Astrocyte of the hippocampus (primary cell): ENCODE measurements around the gene KATNB1.

Experiments
- DNase-seq: peaks from one replicate; pipeline ENCODE4 v3.0.0; 2011; ENCODE audit warnings: low read depth, low spot score

Gene KATNB1

GRCh38 chr16:57756424-57757325 is 21.1 kb downstream of the KATNB1 start:
- no peak for DNase-seq

DNA sequence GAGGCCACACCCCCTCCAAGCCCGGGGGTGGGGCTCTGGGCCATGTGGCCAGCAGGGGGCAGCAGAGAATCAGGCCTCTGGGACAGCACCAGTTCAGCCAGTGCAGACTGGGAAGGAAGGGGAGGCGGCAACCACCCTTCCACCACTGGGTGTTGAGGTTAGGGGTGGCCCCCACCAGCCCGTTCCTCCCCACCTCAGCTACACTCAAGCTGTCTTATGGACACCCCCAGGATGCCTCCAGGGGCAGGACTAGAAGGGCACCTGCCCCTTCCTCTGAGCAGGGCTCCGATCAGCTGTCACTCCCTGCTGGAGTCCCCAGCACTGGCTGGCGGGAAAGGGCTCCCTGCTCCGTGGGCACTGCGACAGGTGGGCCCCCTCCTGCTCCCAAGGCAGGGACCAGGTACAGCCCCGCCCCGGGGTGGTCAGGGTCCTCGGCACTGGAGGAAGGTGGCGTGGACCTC is 21.8 kb downstream of the KATNB1 start:
- peak; percentile 91 for DNase-seq

DNA sequence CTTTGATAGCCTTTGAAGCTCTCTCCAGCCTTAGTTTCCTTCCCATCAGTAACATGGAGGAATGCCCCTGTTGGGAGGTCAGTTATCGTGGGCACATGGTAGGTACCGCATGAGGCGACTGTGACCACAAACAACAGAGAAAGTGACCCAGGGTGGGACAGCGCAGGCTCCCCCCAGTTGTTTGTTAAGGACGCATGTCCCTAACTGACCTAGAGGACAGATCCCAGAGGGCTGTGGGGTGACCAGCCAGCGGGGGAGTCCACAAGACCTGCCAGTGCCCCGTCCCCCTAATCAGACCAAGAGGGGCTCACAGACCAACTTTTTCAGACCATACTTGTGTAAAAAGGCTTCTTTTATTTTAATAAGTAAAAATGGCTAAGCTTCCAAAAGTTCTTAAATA is 22.3 kb downstream of the KATNB1 start:
- DNase-seq: no peak

DNA sequence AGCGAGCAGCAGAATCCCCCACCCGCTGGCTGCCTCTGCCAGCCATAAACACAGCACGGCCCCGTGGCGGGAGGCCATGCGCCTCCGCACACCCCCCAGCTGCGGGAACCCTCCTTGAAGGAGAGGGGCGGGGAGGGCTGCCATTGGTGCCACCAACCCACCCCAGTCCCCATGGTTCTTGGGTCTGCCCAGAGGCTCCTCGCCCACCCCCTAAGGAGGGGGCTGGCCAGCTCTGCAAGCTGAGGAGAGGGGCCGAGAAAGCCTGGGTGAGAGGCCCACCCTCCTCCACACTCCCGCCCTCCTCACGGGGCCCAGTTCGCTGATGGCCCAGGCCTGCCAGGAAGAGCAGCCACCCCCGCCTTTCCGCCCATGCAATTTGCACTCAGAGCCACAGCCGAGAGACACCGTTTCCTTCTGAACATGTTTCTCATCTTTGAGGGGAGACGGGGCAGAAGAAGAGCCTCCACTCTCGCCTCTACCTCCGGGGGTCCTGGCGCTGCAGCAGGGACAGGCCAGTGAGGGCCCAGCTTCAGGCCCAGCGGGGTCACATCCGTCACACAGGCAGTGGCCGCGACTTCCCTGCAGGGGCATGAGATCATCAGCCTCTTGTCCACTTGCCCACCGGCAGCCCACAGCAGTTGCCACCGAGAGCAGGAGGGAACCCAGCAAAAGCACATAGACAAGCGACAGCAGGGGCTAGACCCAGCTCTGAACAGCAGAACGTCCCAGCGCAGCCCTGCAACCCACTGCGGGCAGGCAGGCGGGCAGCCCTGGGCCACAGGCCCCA is 23.0 kb downstream of the KATNB1 start:
- DNase-seq: no peak

GRCh38 chr16:57759131-57759530 is 23.6 kb downstream of the KATNB1 start:
- no peak for DNase-seq

DNA sequence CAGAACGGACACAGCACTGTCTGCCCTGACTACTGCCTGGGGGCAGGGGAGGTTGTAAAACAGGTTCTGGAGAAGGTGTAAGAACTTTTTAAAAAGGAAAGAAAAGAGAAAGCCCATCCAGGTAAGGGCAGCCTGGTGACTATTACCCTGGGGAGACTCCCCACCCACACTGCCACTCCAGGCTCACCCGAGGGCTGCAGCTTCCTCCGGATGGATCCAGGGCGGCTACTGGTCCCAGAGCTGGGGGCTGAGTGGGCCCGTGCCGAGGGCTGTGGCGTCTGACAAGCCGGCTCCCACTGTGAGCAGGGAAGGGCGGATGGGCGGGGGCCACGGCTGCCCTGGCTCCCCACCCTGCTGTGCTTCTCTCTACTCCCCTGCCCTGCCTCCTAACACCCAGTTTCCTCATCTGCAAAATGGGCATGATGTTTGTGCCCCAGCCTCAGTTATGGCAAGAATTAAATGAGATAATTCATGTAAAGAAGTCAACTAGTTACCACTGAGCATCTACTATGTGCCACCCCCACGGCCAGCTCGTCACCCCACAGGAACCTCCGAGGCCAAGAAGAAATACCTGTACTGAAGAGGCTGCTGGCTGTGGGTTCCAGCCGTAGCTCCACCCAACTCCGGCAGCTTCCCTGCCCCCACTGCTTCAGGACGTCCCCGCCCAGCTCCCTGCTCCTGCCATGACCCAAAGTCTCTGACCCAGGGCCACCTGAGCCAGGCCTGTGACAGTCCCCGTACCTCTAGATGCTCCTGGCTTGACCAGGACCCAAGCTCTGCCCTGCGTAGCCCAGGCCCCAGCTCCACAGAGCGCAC is 24.2 kb downstream of the KATNB1 start:
- DNase-seq: no peak

DNA sequence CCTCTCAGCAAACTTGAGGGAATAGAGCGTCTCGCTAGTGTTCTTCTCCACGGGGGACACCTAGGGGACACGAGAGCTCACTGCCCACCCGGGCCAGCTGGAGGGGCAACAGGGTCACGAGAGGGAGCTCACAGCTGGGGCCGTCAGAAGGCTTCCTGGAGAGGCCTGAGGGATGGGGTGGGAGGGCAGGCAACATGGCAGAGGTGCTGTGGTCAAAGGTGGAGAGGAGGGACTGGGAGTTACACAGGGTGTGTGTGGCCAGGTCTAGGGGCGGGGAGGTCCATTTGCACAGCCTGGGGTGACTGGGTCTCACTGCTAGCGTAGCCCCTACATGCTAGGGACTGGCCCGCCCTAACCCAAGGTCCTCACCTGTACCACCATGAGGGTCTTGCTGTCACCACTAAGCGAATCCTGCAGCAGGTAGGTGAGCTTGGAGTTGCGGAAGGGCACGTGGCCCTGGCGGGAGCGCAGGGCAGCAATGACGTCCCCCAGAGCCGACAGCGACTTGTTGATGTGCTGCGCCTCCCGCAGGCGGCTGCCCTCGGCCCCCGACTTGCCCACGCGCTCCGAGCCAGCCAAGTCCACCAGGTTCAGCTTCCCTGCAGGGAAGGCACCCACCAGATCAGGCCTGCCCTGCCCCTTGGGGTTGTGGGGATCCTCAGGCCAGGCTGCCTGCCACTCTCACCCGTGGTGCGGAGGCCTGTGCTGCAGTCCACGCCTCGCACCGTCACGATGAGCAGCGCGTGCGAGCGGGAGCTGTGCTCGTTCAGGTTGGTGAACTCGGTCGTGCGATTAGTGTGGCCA is 25.0 kb downstream of the KATNB1 start:
- no peak for DNase-seq

DNA sequence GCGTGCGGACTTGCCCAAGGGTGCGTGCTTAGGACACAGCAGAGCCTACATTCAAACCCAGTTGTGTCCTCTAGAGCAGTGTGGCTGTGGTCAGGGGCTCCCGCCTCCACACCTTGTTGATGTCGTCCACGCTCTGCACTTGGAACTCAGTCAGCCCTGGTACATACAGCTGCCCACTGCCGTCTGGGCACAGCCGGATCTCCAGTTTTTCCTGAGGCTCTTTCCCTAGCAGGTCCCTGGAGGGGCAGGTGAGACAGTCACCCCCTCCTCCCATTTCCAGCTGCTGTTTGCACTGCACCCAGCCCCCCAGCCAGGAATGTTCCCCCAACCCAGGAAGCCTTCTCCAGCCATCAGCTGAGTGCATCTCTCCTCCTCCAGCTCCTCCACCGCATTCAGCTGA is 25.7 kb downstream of the KATNB1 start:
- DNase-seq: no peak

DNA sequence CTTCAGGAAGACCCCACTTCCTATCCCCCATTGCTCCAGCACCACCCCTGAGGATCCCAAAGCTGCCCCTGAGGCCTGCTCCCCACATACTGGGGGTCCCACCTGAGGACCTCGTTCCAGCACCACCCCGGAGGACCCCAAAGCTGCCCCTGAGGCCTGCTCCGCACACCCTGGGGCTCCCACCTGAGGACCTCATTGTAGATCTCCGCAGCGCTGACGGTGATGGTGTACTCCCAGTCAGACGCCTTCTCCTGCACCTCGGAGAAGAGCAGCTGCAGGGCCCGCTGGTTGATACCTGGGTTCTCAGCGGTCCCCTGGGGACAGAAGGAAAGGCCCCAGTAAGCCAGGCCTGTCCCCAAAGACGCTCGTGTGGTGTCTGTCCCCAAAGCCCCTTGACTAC is 26.4 kb downstream of the KATNB1 start:
- DNase-seq: no peak

DNA sequence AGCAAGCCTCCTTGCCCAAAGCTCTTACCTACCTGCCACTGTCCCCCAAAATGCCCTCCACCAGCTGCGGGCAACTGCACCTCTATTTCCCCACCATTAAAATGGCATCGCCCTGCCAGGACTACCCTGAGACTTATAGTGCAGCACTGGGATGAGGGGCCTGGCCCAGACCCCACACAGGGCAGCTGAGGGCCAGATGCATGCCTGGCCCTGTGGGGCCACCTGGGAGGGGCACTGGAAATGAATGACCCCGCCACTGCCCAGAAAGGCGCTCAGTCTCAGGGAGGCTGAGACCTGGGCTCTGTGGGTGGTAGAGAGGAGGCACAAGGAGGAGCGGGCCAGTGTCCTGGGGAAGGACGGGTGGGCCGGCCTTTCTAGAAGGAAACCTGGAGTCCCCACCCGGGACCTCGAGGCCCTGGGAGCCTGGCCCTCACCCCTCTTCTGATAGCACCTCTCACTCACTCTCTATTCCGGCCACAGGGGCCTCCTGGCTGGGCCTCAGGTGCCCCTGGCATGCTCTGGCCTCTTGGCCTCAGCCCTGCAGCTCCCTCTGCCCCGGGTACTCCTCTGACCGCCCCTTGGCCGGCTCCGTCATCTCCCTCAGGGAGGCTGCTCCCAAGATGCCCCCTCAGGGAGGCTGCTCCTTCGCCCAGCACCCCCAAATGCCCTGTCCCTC is 26.9 kb downstream of the KATNB1 start:
- no peak for DNase-seq

DNA sequence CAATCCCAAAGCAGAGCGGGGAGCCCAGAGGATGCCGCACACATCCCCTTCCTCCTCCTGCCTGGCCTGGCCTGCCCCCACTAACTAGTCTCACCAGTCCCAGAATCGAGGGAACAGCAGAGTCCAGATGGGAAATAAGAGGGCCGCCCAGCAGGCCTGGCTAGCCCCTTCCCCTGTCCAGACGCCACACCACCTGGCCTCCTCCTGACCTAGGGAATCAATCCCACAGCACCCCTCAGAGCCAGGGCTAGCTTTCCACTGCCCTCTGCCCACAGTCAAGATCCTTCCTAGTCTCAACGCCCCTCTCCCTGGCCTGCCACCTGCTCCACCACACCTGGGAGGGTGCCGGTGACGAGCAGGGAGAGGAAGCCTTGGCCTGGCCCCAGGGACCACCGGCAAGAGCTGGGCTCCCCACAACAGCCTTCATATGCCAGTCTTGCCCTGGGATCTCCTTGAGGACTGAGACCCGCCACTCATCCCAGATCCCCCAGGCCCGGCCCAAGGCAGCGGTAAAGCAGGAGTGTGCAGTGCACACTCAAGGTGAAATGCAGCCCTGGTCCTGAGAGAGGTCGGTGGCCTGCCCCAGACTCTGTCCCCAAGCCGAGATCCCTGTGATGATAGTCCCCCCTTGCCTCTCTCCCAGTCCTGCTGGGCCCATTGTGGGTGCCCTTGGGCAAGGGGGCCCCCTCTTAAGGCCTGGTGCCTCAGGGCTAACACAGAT is 27.9 kb downstream of the KATNB1 start:
- no peak for DNase-seq

DNA sequence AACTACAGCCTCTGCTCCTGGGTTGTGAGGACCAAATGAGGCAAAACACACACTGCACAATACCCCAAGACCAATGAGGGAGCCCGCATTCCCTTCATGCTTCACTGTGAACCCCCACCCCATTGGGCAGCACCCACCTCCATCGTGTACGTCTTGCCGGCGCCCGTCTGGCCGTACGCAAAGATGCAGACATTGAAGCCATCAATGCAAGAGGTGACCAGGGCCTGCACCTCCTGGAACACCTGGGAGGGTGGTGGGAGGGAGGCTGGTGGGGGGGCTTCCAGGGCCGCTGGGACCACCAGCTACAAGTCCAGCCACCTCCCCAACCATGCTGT is 28.4 kb downstream of the KATNB1 start:
- DNase-seq: no peak

DNA sequence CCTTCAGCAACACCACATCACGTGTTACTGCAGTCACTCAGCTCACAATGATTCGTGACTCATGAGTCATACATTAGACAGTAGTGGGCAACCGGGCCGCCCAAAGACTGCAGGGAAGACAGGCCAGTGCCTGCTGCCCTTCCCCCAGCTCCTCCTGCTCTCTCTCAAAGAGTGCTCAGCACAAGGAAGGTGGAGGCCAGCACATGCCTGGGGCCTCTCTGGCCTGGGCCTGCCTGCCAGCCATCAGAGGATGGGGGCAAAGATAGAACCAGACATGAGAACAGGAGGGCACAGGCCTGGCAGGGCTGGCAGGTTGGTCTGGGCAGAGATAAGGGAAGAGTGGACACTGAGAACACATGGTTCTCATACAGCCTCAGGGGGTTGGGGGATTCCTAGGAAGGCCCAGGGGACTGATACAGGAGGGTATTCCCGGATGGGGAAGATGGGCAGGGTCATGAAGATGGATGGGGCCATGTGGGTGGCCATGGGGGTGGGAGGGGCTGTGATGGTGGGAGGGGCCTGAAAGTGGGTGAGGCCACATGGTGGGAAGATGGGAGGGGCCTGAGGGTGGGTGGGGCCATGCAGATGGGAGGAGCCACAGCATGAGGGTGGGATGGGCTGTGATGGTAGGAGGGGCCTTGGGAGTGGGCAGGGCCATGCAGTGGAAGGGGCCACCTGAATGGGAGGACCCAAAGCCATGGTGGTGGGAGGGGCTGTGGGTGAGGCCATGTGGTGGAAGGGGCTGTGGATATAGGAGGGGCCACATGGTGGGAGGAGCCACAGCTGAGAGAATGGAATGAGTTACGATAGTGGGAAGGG is 29.0 kb downstream of the KATNB1 start:
- DNase-seq: peak; percentile 86

DNA sequence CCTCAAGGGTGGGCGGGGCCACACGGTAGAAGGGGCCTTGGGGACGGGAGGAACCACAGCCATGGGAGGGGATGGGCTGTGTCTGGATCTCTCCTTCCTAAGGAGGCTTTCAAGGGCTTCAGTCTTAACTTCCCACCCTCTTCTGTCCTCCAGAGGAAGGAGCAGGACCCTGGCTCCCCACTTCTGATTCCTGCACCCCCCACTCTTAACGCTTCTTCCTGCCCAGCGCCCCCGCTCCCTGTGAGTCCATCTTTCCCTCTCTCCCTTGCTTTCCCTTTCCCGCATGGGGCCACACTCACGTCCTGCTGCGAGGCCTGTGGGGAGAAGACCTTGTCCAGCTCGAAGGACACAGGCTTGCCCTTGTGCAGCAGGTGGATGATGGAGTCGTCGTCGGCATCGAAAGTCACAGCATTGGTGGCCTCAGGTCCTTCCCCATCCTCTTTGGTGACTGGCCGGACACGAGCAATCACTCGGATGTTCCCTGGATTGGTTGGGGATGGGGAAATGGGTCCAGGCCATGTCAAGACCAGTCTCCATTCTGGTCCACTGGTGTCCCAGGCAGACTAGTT is 29.7 kb downstream of the KATNB1 start:
- DNase-seq: no peak

DNA sequence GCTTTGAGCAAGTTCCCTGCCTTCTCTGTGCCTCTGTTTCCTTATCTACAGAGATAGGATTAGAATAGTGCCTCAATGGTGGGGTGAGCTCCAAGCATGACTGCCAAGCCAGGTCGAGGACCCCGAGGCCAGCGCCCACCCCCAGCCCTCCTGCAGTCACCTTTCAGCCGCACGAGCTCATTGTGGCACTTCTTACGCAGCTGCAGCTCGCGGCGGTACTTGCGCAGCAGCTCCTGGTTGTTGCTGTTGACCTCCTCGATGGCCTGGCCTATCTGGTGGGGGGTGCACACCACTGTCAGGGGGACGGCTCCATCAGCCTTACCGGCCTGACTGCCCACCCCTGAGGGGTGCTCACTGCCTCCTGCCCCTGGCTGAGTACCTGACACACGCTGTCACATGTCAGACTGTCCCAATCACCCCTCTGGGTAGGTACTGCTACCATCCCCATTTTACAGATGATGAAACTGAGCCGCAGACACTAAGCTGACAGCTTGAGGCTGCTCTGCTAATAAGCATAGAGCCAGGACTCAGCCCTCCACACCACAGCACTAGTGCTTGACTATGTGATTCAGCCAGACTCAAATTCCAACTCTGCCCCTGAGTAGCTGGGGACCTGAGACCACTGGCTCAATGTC is 31.3 kb downstream of the KATNB1 start:
- DNase-seq: no peak

GRCh38 chr16:57769541-57770145 is 34.1 kb downstream of the KATNB1 start:
- DNase-seq: no peak

DNA sequence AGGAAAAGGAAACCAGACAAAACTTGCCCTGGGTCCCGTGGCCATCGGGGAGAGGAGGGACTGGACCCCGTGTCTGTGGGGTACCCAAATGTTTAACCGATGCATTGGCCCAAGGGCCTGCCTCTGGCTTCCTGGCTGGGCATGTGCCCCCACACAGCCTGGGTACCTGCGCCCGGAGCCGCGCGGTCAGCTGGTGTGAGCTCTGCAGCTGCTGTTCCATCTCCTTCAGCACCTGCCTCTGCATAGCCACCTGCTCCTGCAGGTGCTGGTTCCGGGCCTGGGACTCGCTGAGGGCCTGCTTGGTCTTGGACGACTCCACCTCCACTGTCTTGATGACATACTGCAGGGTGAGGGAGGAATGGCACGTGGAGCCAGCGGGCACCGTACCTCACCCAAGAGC is 34.8 kb downstream of the KATNB1 start:
- no peak for DNase-seq
